HG02678 (cell line): ENCODE data around the gene RPL22.

Source experiments
- ATAC-seq: cut with Tn5 transposase; IDR thresholded peaks from one replicate; pipeline ENCODE4 v1.9.1; 2021; ENCODE audit warnings: mild to moderate bottlenecking, moderate library complexity; ENCODE audit not compliant: unreplicated experiment

RPL22 gene

GRCh38 chr1:6157132-6157527, 42.3 kb downstream of the RPL22 start:
- ATAC-seq: no peak

- no peak for ATAC-seq
Measured at GRCh38 chr1:6154525-6155319, 44.7 kb downstream of the RPL22 start.

GRCh38 chr1:6152882-6153281, 46.5 kb downstream of the RPL22 start:
- ATAC-seq: no peak

GRCh38 chr1:6152181-6152580, 47.2 kb downstream of the RPL22 start:
- ATAC-seq: no peak

- no peak for ATAC-seq
Measured at GRCh38 chr1:6151291-6151822, 48.0 kb downstream of the RPL22 start.

GRCh38 chr1:6150006-6150938, 49.1 kb downstream of the RPL22 start:
- no peak for ATAC-seq

GRCh38 chr1:6149597-6149996, 49.8 kb downstream of the RPL22 start:
- ATAC-seq: no peak

- ATAC-seq: no peak
Measured at GRCh38 chr1:6148497-6149241, 50.7 kb downstream of the RPL22 start.

GRCh38 chr1:6145864-6146410, 53.5 kb downstream of the RPL22 start:
- ATAC-seq: no peak

GRCh38 chr1:6145396-6145750, 54.0 kb downstream of the RPL22 start:
- ATAC-seq: no peak

- ATAC-seq: no peak
Measured at GRCh38 chr1:6144647-6145395, 54.6 kb downstream of the RPL22 start.

GRCh38 chr1:6144175-6144574, 55.2 kb downstream of the RPL22 start:
- no peak for ATAC-seq

- no peak for ATAC-seq
Measured at GRCh38 chr1:6143395-6143794, 56.0 kb downstream of the RPL22 start.

- no peak for ATAC-seq
Measured at GRCh38 chr1:6142734-6143133, 56.7 kb downstream of the RPL22 start.

- ATAC-seq: no peak
Measured at GRCh38 chr1:6142036-6142621, 57.3 kb downstream of the RPL22 start.

GRCh38 chr1:6141592-6141991, 57.8 kb downstream of the RPL22 start:
- ATAC-seq: no peak

- no peak for ATAC-seq
Measured at GRCh38 chr1:6140413-6140812, 59.0 kb downstream of the RPL22 start.

- ATAC-seq: no peak
Measured at GRCh38 chr1:6137758-6138157, 61.6 kb downstream of the RPL22 start.

GRCh38 chr1:6136516-6137220, 62.7 kb downstream of the RPL22 start:
- ATAC-seq: no peak
